NT2/D1 (cell line): ENCODE results near the gene AP3D1.
"Not testable (repeated sequence)": the region's sequence is repeated elsewhere in the genome, so short reads cannot be mapped to it uniquely, and the experiment has no call there.

Source experiments
- DNase-seq: peaks from one replicate; pipeline ENCODE4 v3.0.0-alpha.2; 2011; ENCODE audit warnings: low read depth, low spot score
- H3K27me3 ChIP-seq: 2 replicates; pipeline ENCODE4 v1.6.0; 2011; ENCODE audit warnings: mild to moderate bottlenecking; ENCODE audit not compliant: insufficient read length, insufficient read depth
- H3K36me3 ChIP-seq: 2 replicates; pipeline ENCODE4 v1.6.1; 2011; ENCODE audit warnings: mild to moderate bottlenecking, low read length, mixed read lengths; ENCODE audit not compliant: insufficient read depth, insufficient read length
- H3K4me1 ChIP-seq: 2 replicates; pipeline ENCODE4 v1.5.1; 2011; ENCODE audit not compliant: insufficient read depth, insufficient read length
- H3K4me3 ChIP-seq: 2 replicates; pipeline ENCODE4 v1.5.1; 2011; ENCODE audit warnings: low read depth; ENCODE audit not compliant: insufficient read length
- H3K9ac ChIP-seq: 2 replicates; pipeline ENCODE4 v1.6.0; 2011; ENCODE audit warnings: low read depth; ENCODE audit not compliant: insufficient read length
- H3K9me3 ChIP-seq: 2 replicates; pipeline ENCODE4 v1.5.1; 2011; ENCODE audit warnings: mild to moderate bottlenecking, low read length; ENCODE audit not compliant: insufficient read depth
- SUZ12 ChIP-seq: IDR thresholded peaks from 2 replicates; pipeline ENCODE4 v1.6.1; 2011; ENCODE audit not compliant: insufficient read length, insufficient read depth; ENCODE audit errors: extremely low read depth
- YY1 ChIP-seq: IDR thresholded peaks from 2 replicates; pipeline ENCODE4 v1.6.1; 2011; ENCODE audit not compliant: insufficient read length, insufficient read depth
- ZNF274 ChIP-seq: IDR thresholded peaks from 2 replicates; pipeline ENCODE4 v1.6.1; 2011; ENCODE audit warnings: mild to moderate bottlenecking, low read depth, low read length

Gene AP3D1

DNA sequence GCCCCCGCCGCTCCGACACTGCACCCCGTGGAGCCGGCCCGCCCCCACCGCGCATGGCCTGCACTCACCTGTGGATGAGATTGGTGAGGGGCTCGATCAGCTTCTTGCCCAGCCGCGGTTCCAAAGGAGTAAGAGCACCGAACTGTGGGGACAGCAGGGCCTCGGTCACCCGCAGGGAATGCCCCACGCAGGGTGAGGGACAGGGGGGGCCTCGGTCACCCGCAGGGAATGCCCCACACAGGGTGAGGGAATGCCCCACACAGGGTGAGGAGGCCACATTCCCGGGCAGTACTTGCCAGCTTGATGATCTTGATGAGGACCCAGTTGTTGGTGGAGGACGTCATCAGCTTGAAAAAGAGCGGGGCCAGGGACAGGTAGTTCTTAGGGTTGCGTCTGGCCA is 22.3 kb downstream of the AP3D1 start:
- Histone ChIP-seq H3K4me1 (peaks cover 7% of the 10 kb centered on the region), H3K4me3 (no peak overlapping the region), H3K9me3 (no peaks in the 10 kb centered on the region), H3K9ac (no peak overlapping the region), H3K36me3 (peaks cover 87% of the 10 kb centered on the region), H3K27me3 (no peaks in the 10 kb centered on the region)
- TF ChIP-seq YY1, result no peak
- no peak for DNase-seq

- peaks cover 89% of the 10 kb centered on the region for H3K36me3 ChIP-seq
- H3K4me3 ChIP-seq, H3K9ac ChIP-seq, DNase-seq, H3K27me3 ChIP-seq, H3K9me3 ChIP-seq, H3K4me1 ChIP-seq: not testable (repeated sequence)
Observed at GRCh38 chr19:2128252-2128651, 23.1 kb downstream of the AP3D1 start.

- no peak for TF ChIP-seq YY1
- TF ChIP-seq SUZ12, result no peak
- no peak for TF ChIP-seq ZNF274
- H3K36me3 ChIP-seq, result peaks cover 89% of the 10 kb centered on the region
Observed at GRCh38 chr19:2127758-2128157, 23.6 kb downstream of the AP3D1 start.

GRCh38 chr19:2126879-2127518 is 24.4 kb downstream of the AP3D1 start:
- Histone ChIP-seq H3K4me3 (no peak overlapping the region), H3K27me3 (no peaks in the 10 kb centered on the region), H3K4me1 (peaks cover 7% of the 10 kb centered on the region), H3K9me3 (no peaks in the 10 kb centered on the region), H3K36me3 (peaks cover 89% of the 10 kb centered on the region), H3K9ac (no peak overlapping the region)
- TF ChIP-seq SUZ12 (no peak), ZNF274 (no peak), YY1 (no peak)
- no peak for DNase-seq

More at GRCh38 chr19:2127758-2128157, 23.6 kb downstream of the AP3D1 start:
- peaks cover 7% of the 10 kb centered on the region for H3K4me1 ChIP-seq
- H3K27me3 ChIP-seq, result no peaks in the 10 kb centered on the region
- no peak for DNase-seq
- no peaks in the 10 kb centered on the region for H3K9me3 ChIP-seq
- H3K4me3 ChIP-seq, result no peak overlapping the region
- H3K9ac ChIP-seq, result no peak overlapping the region

- DNase-seq, result no peak
- Histone ChIP-seq H3K4me3 (no peak overlapping the region), H3K4me1 (peaks cover 2% of the 10 kb centered on the region), H3K36me3 (peaks cover 88% of the 10 kb centered on the region), H3K27me3 (no peaks in the 10 kb centered on the region), H3K9me3 (no peaks in the 10 kb centered on the region), H3K9ac (no peak overlapping the region)
- no peak for TF ChIP-seq SUZ12
- TF ChIP-seq ZNF274, result no peak
- no peak for TF ChIP-seq YY1
Observed at GRCh38 chr19:2123682-2124387, 27.5 kb downstream of the AP3D1 start.

GRCh38 chr19:2122982-2123381 is 28.4 kb downstream of the AP3D1 start:
- no peak overlapping the region for H3K9ac ChIP-seq
- no peaks in the 10 kb centered on the region for H3K27me3 ChIP-seq
- peaks cover 94% of the 10 kb centered on the region for H3K36me3 ChIP-seq
- TF ChIP-seq YY1 (no peak), ZNF274 (no peak), SUZ12 (no peak)
- no peak for DNase-seq
- no peak overlapping the region for H3K4me3 ChIP-seq
- no peaks in the 10 kb centered on the region for H3K9me3 ChIP-seq
- H3K4me1 ChIP-seq, result peaks cover 2% of the 10 kb centered on the region

GRCh38 chr19:2122251-2122650 is 29.1 kb downstream of the AP3D1 start:
- TF ChIP-seq YY1, result no peak
- TF ChIP-seq SUZ12, result no peak
- no peak for TF ChIP-seq ZNF274
- DNase-seq, result no peak
- no peak overlapping the region for H3K9ac ChIP-seq
- no peak overlapping the region for H3K4me3 ChIP-seq
- H3K36me3 ChIP-seq, result peaks cover 94% of the 10 kb centered on the region
- H3K27me3 ChIP-seq, result no peaks in the 10 kb centered on the region
- no peaks in the 10 kb centered on the region for H3K9me3 ChIP-seq
- H3K4me1 ChIP-seq, result no peaks in the 10 kb centered on the region
